IMR-90 (cell line): ENCODE results near the gene CYP2D6. TPM values are rescaled to one million over a fixed set of nuclear protein-coding genes. Genes with fewer than 3 reads are reported as not detected.
A peak's percentile ranks its signal among the peaks of the same experiment; 100 is the strongest.

Source experiments
- ATAC-seq: fragments of 200-7000 bp; cut with Tn5 transposase; 2 replicates; pipeline ENCODE4 v1.9.1; 2020; ENCODE audit warnings: low read depth, mild to moderate bottlenecking, moderate library complexity
- BruUV-seq: library from RNA; stranded (reverse); fragments of 400-500 nt; replicated peaks from 2 replicates; lab custom pipeline; 2021; lab: Mats Ljungman, UMichigan
- CTCF ChIA-PET: fragments of 300-600 bp; formaldehyde crosslinking; extraction: SDS; loops from one replicate; lab custom pipeline; 2021; ENCODE audit warnings: antibody characterized with exemption; lab: Yijun Ruan, JAX
- POLR2A ChIA-PET: fragments of 300-600 bp; sonication (Branson Sonifier 250); formaldehyde crosslinking; loops from one replicate; lab custom pipeline; 2022; ENCODE audit warnings: antibody characterized with exemption; ENCODE audit not compliant: unreplicated experiment; lab: Charles Lee
- DNase-seq: peaks from one replicate; pipeline ENCODE4 v3.0.0; 2013
- H2AFZ ChIP-seq: replicated peaks from 2 replicates; pipeline ENCODE3; 2013; ENCODE audit warnings: low read length, mild to moderate bottlenecking; ENCODE audit not compliant: poor library complexity
- H2AK5ac ChIP-seq: 2 replicates; pipeline ENCODE4 v1.6.1; 2013; ENCODE audit warnings: low read depth, low read length, inconsistent platforms
- H2AK9ac ChIP-seq: replicated peaks from 2 replicates; pipeline ENCODE3; 2013; ENCODE audit warnings: mild to moderate bottlenecking, low read depth, low read length, moderate library complexity; ENCODE audit not compliant: poor library complexity
- H2BK120ac ChIP-seq: 2 replicates; pipeline ENCODE4 v1.6.1; 2013; ENCODE audit warnings: low read depth, low read length, inconsistent platforms
- H2BK15ac ChIP-seq: 3 replicates; pipeline ENCODE4 v1.6.1; 2013; ENCODE audit warnings: low read depth, low read length, inconsistent platforms
- H2BK20ac ChIP-seq: 2 replicates; pipeline ENCODE4 v1.6.1; 2013; ENCODE audit warnings: low read depth, mild to moderate bottlenecking, inconsistent platforms, low read length, moderate library complexity
- H2BK5ac ChIP-seq: 2 replicates; pipeline ENCODE4 v1.6.1; 2013; ENCODE audit warnings: mild to moderate bottlenecking, low read depth, low read length, inconsistent platforms; ENCODE audit not compliant: poor library complexity, severe bottlenecking
- H3K14ac ChIP-seq: replicated peaks from 2 replicates; pipeline ENCODE4 v1.6.1; 2013; ENCODE audit warnings: low read depth, low read length, inconsistent platforms
- H3K18ac ChIP-seq: 2 replicates; pipeline ENCODE4 v1.6.1; 2013; ENCODE audit warnings: low read depth, low read length, control low read depth
- H3K23ac ChIP-seq: 2 replicates; pipeline ENCODE4 v1.6.1; 2013; ENCODE audit warnings: low read depth, low read length, inconsistent platforms
- H3K27ac ChIP-seq: 2 replicates; pipeline ENCODE4 v1.5.1; 2013; ENCODE audit warnings: mild to moderate bottlenecking, control low read depth, low read length; ENCODE audit not compliant: insufficient read depth
- H3K27me3 ChIP-seq: 2 replicates; pipeline ENCODE4 v1.6.1; 2013; ENCODE audit warnings: low read length; ENCODE audit not compliant: control insufficient read depth, insufficient read depth
- H3K36me3 ChIP-seq: 2 replicates; pipeline ENCODE4 v1.6.1; 2013; ENCODE audit warnings: low read length, mixed read lengths; ENCODE audit not compliant: control insufficient read depth, insufficient read depth
- H3K4ac ChIP-seq: 2 replicates; pipeline ENCODE4 v1.6.1; 2013; ENCODE audit warnings: low read depth, low read length, inconsistent platforms
- H3K4me1 ChIP-seq: 2 replicates; pipeline ENCODE4 v1.6.1; 2013; ENCODE audit warnings: low read length, mixed read lengths; ENCODE audit not compliant: control insufficient read depth, insufficient read depth
- H3K4me2 ChIP-seq: 2 replicates; pipeline ENCODE4 v1.6.1; 2013; ENCODE audit warnings: low read depth, mild to moderate bottlenecking, control low read depth, low read length, moderate library complexity
- H3K4me3 ChIP-seq: 2 replicates; pipeline ENCODE4 v1.5.1; 2013; ENCODE audit warnings: low read depth, mild to moderate bottlenecking, control low read depth, low read length, moderate library complexity; ENCODE audit not compliant: insufficient read depth
- H3K56ac ChIP-seq: 2 replicates; pipeline ENCODE4 v1.6.1; 2013; ENCODE audit warnings: low read length, inconsistent platforms; ENCODE audit not compliant: insufficient read depth; ENCODE audit errors: extremely low read depth
- H3K79me1 ChIP-seq, 2 experiments: 2 replicates each; pipeline ENCODE4 v1.6.1; 2013; ENCODE audit warnings: low read length in 2 of 2, inconsistent platforms in 1 of 2, low read depth in 1 of 2
- H3K9ac ChIP-seq: 2 replicates; pipeline ENCODE4 v1.6.1; 2013; ENCODE audit warnings: low read depth, low read length, control low read depth
- H3K9me1 ChIP-seq: 2 replicates; pipeline ENCODE4 v1.6.1; 2013; ENCODE audit warnings: low read length, inconsistent platforms; ENCODE audit not compliant: insufficient read depth
- H3K9me3 ChIP-seq: 2 replicates; pipeline ENCODE4 v1.6.1; 2013; ENCODE audit warnings: low read length; ENCODE audit not compliant: control insufficient read depth, insufficient read depth
- H4K20me1 ChIP-seq: 2 replicates; pipeline ENCODE4 v1.6.1; 2013; ENCODE audit warnings: low read length, inconsistent platforms; ENCODE audit not compliant: insufficient read depth
- H4K5ac ChIP-seq: 2 replicates; pipeline ENCODE4 v1.6.1; 2013; ENCODE audit warnings: mild to moderate bottlenecking, low read depth, low read length, control low read depth
- H4K8ac ChIP-seq, 2 experiments: 2 replicates each; pipeline ENCODE4 v1.6.1; 2013; ENCODE audit warnings: low read depth in 2 of 2, low read length in 2 of 2, control low read depth in 1 of 2, inconsistent platforms in 1 of 2
- H4K91ac ChIP-seq: 2 replicates; pipeline ENCODE4 v1.6.1; 2013; ENCODE audit warnings: low read depth, low read length, inconsistent platforms; ENCODE audit not compliant: insufficient read depth
- CEBPB ChIP-seq: IDR thresholded peaks from 2 replicates; pipeline ENCODE4 v1.6.1; 2012; ENCODE audit warnings: low read depth, low read length, improper control_type of control experiment
- MAFK ChIP-seq: IDR thresholded peaks from 2 replicates; pipeline ENCODE4 v1.6.1; 2012; ENCODE audit warnings: low read depth, low read length, improper control_type of control experiment
- WGBS, 2 experiments: methylation state at CpG; one replicate each; pipeline versions ENCODE4 v1.1.5 to v1.1.7; 2013; ENCODE audit warnings: missing lambda C conversion rate in 2 of 2; ENCODE audit not compliant: insufficient read length in 1 of 2; ENCODE audit errors: extremely low coverage in 2 of 2; 5-methylcytosine and 5-hydroxymethylcytosine counted together
- dilution Hi-C: fragments of 300-500 bp; cut with HindIII; formaldehyde crosslinking; loops from one replicate; pipeline ENCODE4 v1.14.3; 2018; ENCODE audit warnings: low sequenced_read_pairs; ENCODE audit not compliant: unreplicated experiment
- in situ Hi-C: fragments of 300-500 bp; cut with MboI; formaldehyde crosslinking; loops from 3 replicates; pipeline ENCODE4 v1.14.3; 2019; ENCODE audit warnings: low sequenced_read_pairs, inconsistent platforms, mixed read lengths
- intact Hi-C: fragments of 100-400 bp; cut with micrococcal nuclease; formaldehyde crosslinking; loops from 2 replicates; pipeline ENCODE4 v1.10.0; 2022
- polyA plus RNA-seq, 3 experiments: library from polyadenylated mRNA; depleted of rRNA; stranded (reverse); fragments of >200 nt; gene quantifications; 2 replicates each; pipeline ENCODE4 v1.2.3, GENCODE V29; 2012; ENCODE audit warnings: low replicate concordance in 1 of 3
- total RNA-seq: library from RNA; depleted of rRNA; stranded (reverse); fragments of >200 nt; gene quantifications from 2 replicates; pipeline ENCODE4 v1.2.3, GENCODE V29; 2012

CYP2D6 gene
- total and polyA plus RNA-seq, 2 of the 4 experiments (the other 2 are of a cell fraction), result under 0.01 to 0.24 TPM

DNA sequence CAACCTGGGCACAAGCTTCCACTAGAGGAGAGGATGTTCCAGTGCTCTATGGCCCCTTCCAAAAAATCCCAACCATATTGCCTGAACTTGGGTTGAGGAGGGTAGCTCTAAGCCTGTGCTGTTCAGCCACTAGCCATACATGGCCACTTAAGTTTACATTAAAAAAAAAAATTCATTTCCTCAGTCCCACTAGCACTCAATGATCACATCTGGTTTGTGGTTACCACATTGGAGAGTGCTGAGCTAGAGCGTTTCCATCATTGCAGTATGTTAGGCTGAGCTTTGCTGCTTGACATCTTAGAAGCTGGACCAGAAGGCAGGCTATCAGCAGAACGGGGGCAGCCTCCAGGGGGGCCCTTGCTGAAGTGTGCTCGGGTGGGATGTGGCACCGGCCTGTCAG is 43.5 kb upstream of the CYP2D6 start:
- no peak overlapping the region for H2AFZ ChIP-seq
- dilution Hi-C loops (no loop called here), in situ Hi-C loops (no loop called here), intact Hi-C loops (no loop called here)
- no TSS peak for BruUV-seq
- H3K4ac ChIP-seq, result no peak overlapping the region
- H4K20me1 ChIP-seq, result peaks cover 56% of the 10 kb centered on the region
- H3K56ac ChIP-seq, result no peak overlapping the region
- H3K9me1 ChIP-seq, result peaks cover 15% of the 10 kb centered on the region
- no peak overlapping the region for H2BK15ac ChIP-seq
- H3K4me2 ChIP-seq, result no peak overlapping the region
- no peak overlapping the region for H2BK5ac ChIP-seq
- H3K18ac ChIP-seq, result no peak overlapping the region
- H2BK120ac ChIP-seq, result no peak overlapping the region
- POLR2A ChIA-PET, result no interaction called here
- no peaks in the 10 kb centered on the region for H3K9me3 ChIP-seq
- H3K27me3 ChIP-seq, result no peaks in the 10 kb centered on the region
- DNase-seq (peak; percentile 73), ATAC-seq (peak; percentile 76)
- WGBS, 2 experiments, result 79% methylated on average over 2 of the region's 4 CpGs; no CpG with 5 or more reads in 1 of the 2 experiments
- no peak overlapping the region for H3K14ac ChIP-seq
- no peak overlapping the region for H3K9ac ChIP-seq
- H4K91ac ChIP-seq, result no peak overlapping the region
- peak overlapping the region; percentile 21; the same call in 1 of the 2 replicates for H2BK20ac ChIP-seq
- peaks cover 8% of the 10 kb centered on the region for H3K4me1 ChIP-seq
- no peak overlapping the region for H4K8ac ChIP-seq
- TF ChIP-seq CEBPB (no peak), MAFK (peak; percentile 13; the same call in 1 of the 2 replicates)
- CTCF ChIA-PET, result interaction anchor here (0.6 to 0.9 kb wide), 3 partner anchors 15 to 271 kb away, joined by 4 to 6 read pairs (median 5); no protein-coding TSS in a partner anchor
- no peak overlapping the region for H3K23ac ChIP-seq
- no peak overlapping the region for H4K5ac ChIP-seq
- H2AK5ac ChIP-seq, result no peak overlapping the region
- peaks cover 13% of the 10 kb centered on the region for H3K36me3 ChIP-seq
- no peak overlapping the region for H3K4me3 ChIP-seq
- H3K79me1 ChIP-seq, result peaks cover 23 to 62% of the 10 kb centered on the region in 2 experiments
- no peak overlapping the region for H2AK9ac ChIP-seq
- no peak overlapping the region for H3K27ac ChIP-seq
